Esophagus squamous epithelium (tissue), 4 donors: ENCODE data around the gene CLCN2.

Source experiments
- POLR2A ChIP-seq, 4 donors: fragments of 450-650 bp; IDR thresholded peaks; one replicate each; pipeline ENCODE4 v1.6.1; 2017; ENCODE audit warnings: antibody characterized with exemption in 4 of 4, mild to moderate bottlenecking in 4 of 4, moderate library complexity in 3 of 4
- TF ChIP-seq, protein P1 (sequence below), 6 experiments: fragments of 450-650 bp in 4 of 6; fragments of 200-600 bp in 2 of 6; sonication (generic) in 2 of 6; IDR thresholded peaks; one replicate each; pipeline ENCODE4 v1.5.1; 2016 to 2019; ENCODE audit warnings: antibody characterized with exemption in 6 of 6, mild to moderate bottlenecking in 4 of 6, moderate library complexity in 4 of 6

DNA sequence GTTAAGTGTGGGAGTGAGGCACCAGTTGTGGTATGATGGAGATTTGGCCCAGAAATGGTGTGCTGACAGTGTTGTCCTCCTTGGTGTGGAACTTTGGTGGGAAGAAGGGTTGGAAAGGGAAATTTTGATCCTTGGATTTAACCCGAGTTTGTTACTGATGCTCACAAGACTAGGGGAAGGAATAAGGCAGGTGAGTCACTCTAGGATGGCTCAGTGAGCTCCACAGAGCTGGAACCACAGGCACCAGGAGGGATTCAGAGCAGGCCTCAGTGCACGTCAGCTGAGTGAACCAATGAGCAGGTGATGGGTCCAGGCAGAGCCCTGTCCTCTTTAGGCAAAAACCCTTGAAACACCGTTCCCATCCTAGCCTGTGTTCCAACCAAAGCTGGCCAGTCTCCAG, 29.9 kb upstream of the CLCN2 start:
- TF ChIP-seq, protein P1, sequence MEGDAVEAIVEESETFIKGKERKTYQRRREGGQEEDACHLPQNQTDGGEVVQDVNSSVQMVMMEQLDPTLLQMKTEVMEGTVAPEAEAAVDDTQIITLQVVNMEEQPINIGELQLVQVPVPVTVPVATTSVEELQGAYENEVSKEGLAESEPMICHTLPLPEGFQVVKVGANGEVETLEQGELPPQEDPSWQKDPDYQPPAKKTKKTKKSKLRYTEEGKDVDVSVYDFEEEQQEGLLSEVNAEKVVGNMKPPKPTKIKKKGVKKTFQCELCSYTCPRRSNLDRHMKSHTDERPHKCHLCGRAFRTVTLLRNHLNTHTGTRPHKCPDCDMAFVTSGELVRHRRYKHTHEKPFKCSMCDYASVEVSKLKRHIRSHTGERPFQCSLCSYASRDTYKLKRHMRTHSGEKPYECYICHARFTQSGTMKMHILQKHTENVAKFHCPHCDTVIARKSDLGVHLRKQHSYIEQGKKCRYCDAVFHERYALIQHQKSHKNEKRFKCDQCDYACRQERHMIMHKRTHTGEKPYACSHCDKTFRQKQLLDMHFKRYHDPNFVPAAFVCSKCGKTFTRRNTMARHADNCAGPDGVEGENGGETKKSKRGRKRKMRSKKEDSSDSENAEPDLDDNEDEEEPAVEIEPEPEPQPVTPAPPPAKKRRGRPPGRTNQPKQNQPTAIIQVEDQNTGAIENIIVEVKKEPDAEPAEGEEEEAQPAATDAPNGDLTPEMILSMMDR (IDR thresholded peaks at IDR 0.05), result no peak
- no peak for TF ChIP-seq POLR2A (IDR thresholded peaks at IDR 0.05)
